ENCODE results near the gene TLCD3B. TPM values are rescaled to one million over a fixed set of nuclear protein-coding genes. Genes with fewer than 3 reads are reported as not detected.

Gene TLCD3B
- total RNA-seq, 8 experiments from 2014 or later: 0.56 to 27.1 (median 10.3) TPM

GRCh38 chr16:29977063-29977825 lies 53.8 kb downstream of the TLCD3B start:
- Histone ChIP-seq H3K4me1 (replicated peaks in 1 of 2) (peaks cover 21% of the 10 kb centered on the region in 2 donors), H3K27ac (no peak overlapping the region), H3K4me3 (no peak overlapping the region)
- WGBS, 10 experiments: 80 to 100% (median 85%) methylated on average over 1 to 5 of the region's 9 CpGs; no CpG with 5 or more reads in 4 of the 10 experiments
- ATAC-seq (replicated peaks in 6 of 8): no peak
- in situ Hi-C loops (cut with MboI; ENCODE audit: low pct_unique_long_range_greater_than_20kb in 2 of 9, low sequenced_read_pairs in 9 of 9, unreplicated experiment in 9 of 9): no loop called here

DNA sequence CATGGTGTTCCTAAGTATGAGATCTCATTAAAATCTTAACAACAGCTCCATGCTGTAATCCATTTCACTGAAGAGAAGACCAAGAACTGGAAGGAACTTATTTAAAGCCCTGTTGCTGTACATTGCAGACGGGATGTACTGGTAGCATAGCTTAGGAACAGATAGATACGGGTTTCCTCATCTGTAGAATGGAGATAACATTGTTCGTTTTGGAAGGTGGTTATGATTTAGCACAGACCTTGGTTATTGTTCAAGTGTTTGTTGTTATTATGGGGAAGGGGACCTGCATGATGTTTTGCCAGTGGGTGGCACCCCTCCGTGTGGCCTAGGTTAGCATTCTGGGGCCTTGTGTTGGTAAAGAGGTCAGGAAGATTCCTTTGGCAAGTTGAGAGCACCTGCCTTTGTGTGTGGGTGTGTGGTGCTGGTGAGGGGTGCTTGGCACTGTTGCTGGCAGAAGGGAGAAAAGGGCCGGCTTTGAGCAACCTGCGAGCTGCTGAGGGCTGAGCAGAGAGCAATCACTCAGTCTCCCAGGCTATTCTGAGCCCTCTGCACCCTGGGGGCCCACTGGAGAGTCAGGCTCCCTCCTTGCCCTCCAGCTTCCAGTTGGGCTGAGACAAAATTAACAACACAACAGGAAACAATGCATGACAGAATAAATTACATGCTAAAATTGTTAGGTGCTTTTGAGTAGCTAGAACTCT lies 55.1 kb downstream of the TLCD3B start:
- in situ Hi-C loops (cut with MboI; ENCODE audit: low pct_unique_long_range_greater_than_20kb in 2 of 9, low sequenced_read_pairs in 9 of 9, unreplicated experiment in 9 of 9): no loop called here
- ATAC-seq (replicated peaks in 6 of 8): no peak
- H3K4me3 ChIP-seq: peak overlapping the region; percentile 48 to 76 (median 61)
- no peak overlapping the region for H3K27ac ChIP-seq
- WGBS, 10 experiments: 14 to 47% (median 34%) methylated on average over 2 to 5 of the region's 6 CpGs; no CpG with 5 or more reads in 5 of the 10 experiments
- peaks cover 21% of the 10 kb centered on the region in 2 donors for H3K4me1 ChIP-seq (replicated peaks in 1 of 2)

- Histone ChIP-seq H3K4me3 (peak overlapping the region; percentile 48 to 76 (median 61)), H3K4me1 (replicated peaks in 1 of 2) (peaks cover 21% of the 10 kb centered on the region in 2 donors), H3K27ac (no peak overlapping the region)
- in situ Hi-C loops (cut with MboI; ENCODE audit: low pct_unique_long_range_greater_than_20kb in 2 of 9, low sequenced_read_pairs in 9 of 9, unreplicated experiment in 9 of 9): no loop called here
- no peak for ATAC-seq (replicated peaks in 6 of 8)
- 20 to 83% (median 63%) methylated on average over 2 to 3 of the region's 5 CpGs; no CpG with 5 or more reads in 4 of the 10 experiments for WGBS, 10 experiments
These were observed 55.9 kb downstream of the TLCD3B start for GRCh38 chr16:29975134-29975538.

Other genes with a start within 250 kb of the TLCD3B start
- 10 to 100 TPM; 16.1 to 96.3 (median 24.4) TPM for gene KIF22, start 240.5 kb downstream of the TLCD3B start, total RNA-seq
- gene MAZ, start 224.7 kb downstream of the TLCD3B start, total RNA-seq: 100 to 1,000 TPM in 7 of 8 experiments, 10 to 100 TPM in 1; 80.2 to 354 (median 177) TPM
- 10 to 100 TPM in 5 of 8 experiments, 1 to 10 TPM in 3; 1.4 to 72.7 (median 28.4) TPM for gene PRRT2, start 219.1 kb downstream of the TLCD3B start, total RNA-seq
- gene PAGR1, start 215.1 kb downstream of the TLCD3B start, total RNA-seq: 10 to 100 TPM; 13.7 to 53.0 (median 28.2) TPM
- gene MVP, start 210.8 kb downstream of the TLCD3B start, total RNA-seq: 100 to 1,000 TPM in 1 of 8 experiments, 10 to 100 TPM in 4, 1 to 10 TPM in 3; 3.2 to 179 (median 31.0) TPM
- 10 to 100 TPM; 38.1 to 64.9 (median 44.0) TPM for gene CDIPT, start 168.0 kb downstream of the TLCD3B start, total RNA-seq
- gene SEZ6L2, start 131.7 kb downstream of the TLCD3B start, total RNA-seq: 10 to 100 TPM; 20.4 to 95.6 (median 70.1) TPM
- gene ASPHD1, start 130.8 kb downstream of the TLCD3B start, total RNA-seq: 10 to 100 TPM in 7 of 8 experiments, 1 to 10 TPM in 1; 8.9 to 30.8 (median 16.9) TPM
- gene KCTD13, start 105.0 kb downstream of the TLCD3B start, total RNA-seq: 10 to 100 TPM in 6 of 8 experiments, 1 to 10 TPM in 2; 9.1 to 82.6 (median 15.2) TPM
- gene TMEM219, start 69.2 kb downstream of the TLCD3B start, total RNA-seq: 10 to 100 TPM; 34.4 to 77.6 (median 56.2) TPM
- gene TAOK2, start 57.4 kb downstream of the TLCD3B start, total RNA-seq: 10 to 100 TPM; 27.0 to 54.4 (median 38.6) TPM
- gene HIRIP3, start 35.7 kb downstream of the TLCD3B start, total RNA-seq: 10 to 100 TPM in 7 of 8 experiments, 1 to 10 TPM in 1; 7.9 to 30.4 (median 16.9) TPM
- gene INO80E, start 35.0 kb downstream of the TLCD3B start, total RNA-seq: 10 to 100 TPM; 31.9 to 61.2 (median 54.2) TPM
- gene DOC2A, start 20.2 kb downstream of the TLCD3B start, total RNA-seq: 1 to 10 TPM in 7 of 8 experiments, under 1 TPM in 1; 0.31 to 8.1 (median 4.0) TPM
- gene C16orf92, start 8.1 kb downstream of the TLCD3B start, total RNA-seq: under 1 TPM in 5 of 8 experiments, not detected in 3; 0.43 to 0.90 (median 0.52) TPM
- gene ALDOA, start 34.5 kb upstream of the TLCD3B start, total RNA-seq: 1,000 to 10,000 TPM in 6 of 8 experiments, 100 to 1,000 TPM in 2; 475 to 1,633 (median 1,146) TPM
- gene PPP4C, start 44.7 kb upstream of the TLCD3B start, total RNA-seq: 10 to 100 TPM; 40.1 to 83.7 (median 62.7) TPM
- 1 to 10 TPM in 2 of 8 experiments, under 1 TPM in 6; 0.25 to 1.6 (median 0.63) TPM for gene TBX6, start 60.7 kb upstream of the TLCD3B start, total RNA-seq
- 10 to 100 TPM; 19.9 to 62.2 (median 35.8) TPM for gene YPEL3, start 64.9 kb upstream of the TLCD3B start, total RNA-seq
- gene GDPD3, start 82.3 kb upstream of the TLCD3B start, total RNA-seq: 1 to 10 TPM; 1.1 to 3.0 (median 2.1) TPM
- 10 to 100 TPM; 16.1 to 56.6 (median 31.8) TPM for gene MAPK3, start 91.9 kb upstream of the TLCD3B start, total RNA-seq
- gene CORO1A, start 152.3 kb upstream of the TLCD3B start, total RNA-seq: 10 to 100 TPM in 4 of 8 experiments, 1 to 10 TPM in 4; 1.3 to 19.9 (median 9.9) TPM
- 100 to 1,000 TPM in 7 of 8 experiments, 10 to 100 TPM in 1; 80.6 to 216 (median 144) TPM for gene BOLA2B, start 162.4 kb upstream of the TLCD3B start, total RNA-seq
- 10 to 100 TPM in 6 of 8 experiments, 1 to 10 TPM in 2; 6.0 to 28.0 (median 14.3) TPM for gene SLX1A, start 162.6 kb upstream of the TLCD3B start, total RNA-seq
- 10 to 100 TPM in 4 of 8 experiments, 1 to 10 TPM in 4; 4.6 to 21.6 (median 9.3) TPM for gene SULT1A3, start 168.0 kb upstream of the TLCD3B start, total RNA-seq
- 1 to 10 TPM in 7 of 8 experiments, under 1 TPM in 1; 0.92 to 9.5 (median 1.9) TPM for gene NPIPB13, start 217.2 kb upstream of the TLCD3B start, total RNA-seq